Neuronal stem cell (in vitro differentiated cells): ENCODE results near the gene FOXN3.

ENCODE experiments used
- DNase-seq: peaks from one replicate; pipeline ENCODE4 v3.0.0-alpha.2; 2013; ENCODE audit warnings: low spot score
- H2AFZ ChIP-seq: one replicate; pipeline ENCODE4 v1.6.1; 2013; ENCODE audit warnings: mild to moderate bottlenecking, low read length, inconsistent platforms
- H2AK5ac ChIP-seq: 2 replicates; pipeline ENCODE4 v1.6.1; 2013; ENCODE audit warnings: low read depth, mild to moderate bottlenecking, inconsistent platforms, low read length, moderate library complexity, mixed read lengths
- H2BK120ac ChIP-seq: 2 replicates; pipeline ENCODE4 v1.6.1; 2013; ENCODE audit warnings: low read depth, mild to moderate bottlenecking, inconsistent platforms, low read length, moderate library complexity, mixed read lengths
- H2BK12ac ChIP-seq: one replicate; pipeline ENCODE4 v1.6.1; 2013; ENCODE audit warnings: low read length, inconsistent platforms
- H2BK15ac ChIP-seq: 2 replicates; pipeline ENCODE4 v1.6.1; 2013; ENCODE audit warnings: mild to moderate bottlenecking, low read length, inconsistent platforms, mixed read lengths
- H2BK5ac ChIP-seq: one replicate; pipeline ENCODE4 v1.6.1; 2013; ENCODE audit warnings: inconsistent platforms, mild to moderate bottlenecking, low read length, moderate library complexity
- H3K14ac ChIP-seq: one replicate; pipeline ENCODE4 v1.6.1; 2013; ENCODE audit warnings: low read length, inconsistent platforms
- H3K18ac ChIP-seq: 2 replicates; pipeline ENCODE4 v1.6.1; 2013; ENCODE audit warnings: low read length, inconsistent platforms
- H3K23ac ChIP-seq: 2 replicates; pipeline ENCODE4 v1.6.1; 2013; ENCODE audit warnings: low read depth, mild to moderate bottlenecking, mixed read lengths, low read length, inconsistent platforms; ENCODE audit not compliant: poor library complexity
- H3K27ac ChIP-seq: replicated peaks from 3 replicates; pipeline ENCODE4 v1.5.1; 2013; ENCODE audit warnings: low read length, inconsistent platforms
- H3K27me3 ChIP-seq, 3 experiments: 2 replicates each; pipeline ENCODE4 v1.6.1; 2013; ENCODE audit warnings: low read length in 3 of 3, mild to moderate bottlenecking in 2 of 3, inconsistent platforms in 1 of 3, low read depth in 1 of 3, mixed read lengths in 1 of 3, moderate library complexity in 1 of 3; ENCODE audit not compliant: control insufficient read depth in 3 of 3, insufficient read depth in 3 of 3
- H3K36me3 ChIP-seq, 2 donors: replicated peaks in 1 of 2; 2 replicates each; pipeline ENCODE4 v1.6.1; 2013; ENCODE audit warnings: low read length in 2 of 2; ENCODE audit not compliant: control insufficient read depth in 2 of 2, insufficient read depth in 2 of 2
- H3K4ac ChIP-seq: 2 replicates; pipeline ENCODE4 v1.6.1; 2013; ENCODE audit warnings: inconsistent platforms, mild to moderate bottlenecking, low read length, moderate library complexity
- H3K4me1 ChIP-seq, 2 donors: 1 replicate in 1 of 2; 2 replicates in 1 of 2; pipeline ENCODE4 v1.6.1; 2013; ENCODE audit warnings: low read length in 2 of 2, low read depth in 1 of 2; ENCODE audit not compliant: control insufficient read depth in 2 of 2, insufficient read depth in 1 of 2
- H3K4me2 ChIP-seq: one replicate; pipeline ENCODE4 v1.6.1; 2013; ENCODE audit warnings: mild to moderate bottlenecking, low read length, inconsistent platforms; ENCODE audit not compliant: insufficient read depth, poor library complexity, severe bottlenecking
- H3K4me3 ChIP-seq, 2 donors: 2 replicates each; pipeline ENCODE4 v1.5.1; 2013; ENCODE audit warnings: low read length in 2 of 2, mild to moderate bottlenecking in 2 of 2, inconsistent platforms in 1 of 2, moderate library complexity in 1 of 2
- H3K79me1 ChIP-seq: one replicate; pipeline ENCODE4 v1.6.1; 2013; ENCODE audit warnings: low read depth, mild to moderate bottlenecking, inconsistent platforms, low read length, moderate library complexity
- H3K9ac ChIP-seq: one replicate; pipeline ENCODE4 v1.6.1; 2013; ENCODE audit warnings: mild to moderate bottlenecking, low read depth, low read length, inconsistent platforms; ENCODE audit not compliant: poor library complexity
- H3K9me3 ChIP-seq, 2 donors: replicated peaks in 1 of 2; 2 replicates each; pipeline versions ENCODE3 to v1.6.1; 2013; ENCODE audit warnings: low read length in 2 of 2, mild to moderate bottlenecking in 2 of 2, inconsistent platforms in 1 of 2, low read depth in 1 of 2, mixed read lengths in 1 of 2, moderate library complexity in 1 of 2; ENCODE audit not compliant: control insufficient read depth in 2 of 2, insufficient read depth in 1 of 2
- H4K8ac ChIP-seq: one replicate; pipeline ENCODE4 v1.6.1; 2013; ENCODE audit warnings: low read depth, mild to moderate bottlenecking, inconsistent platforms, low read length, moderate library complexity
- H4K91ac ChIP-seq: one replicate; pipeline ENCODE4 v1.6.1; 2013; ENCODE audit warnings: low read length, low read depth, mild to moderate bottlenecking, inconsistent platforms; ENCODE audit not compliant: poor library complexity
- WGBS, 2 donors: extraction: QIAGEN DNeasy Blood & Tissue Kit; methylation state at CpG; one replicate each; pipeline ENCODE4 v1.1.7; 2013; ENCODE audit warnings: missing lambda C conversion rate in 2 of 2, mixed read lengths in 1 of 2; ENCODE audit not compliant: insufficient read length in 2 of 2, insufficient replicate concordance in 1 of 2; ENCODE audit errors: extremely low coverage in 2 of 2; 5-methylcytosine and 5-hydroxymethylcytosine counted together

FOXN3 gene

GRCh38 chr14:89379891-89380820 lies 36.9 kb downstream of the FOXN3 start:
- H3K36me3 ChIP-seq, result peaks cover 0 to 3% of the 10 kb centered on the region in 2 donors
- H3K4me2 ChIP-seq, result no peak overlapping the region
- H4K91ac ChIP-seq, result no peak overlapping the region
- no peak overlapping the region for H3K23ac ChIP-seq
- H3K9ac ChIP-seq, result no peak overlapping the region
- no peaks in the 10 kb centered on the region for H3K27me3 ChIP-seq
- no peak overlapping the region for H3K4me3 ChIP-seq
- H3K79me1 ChIP-seq, result peaks cover 5% of the 10 kb centered on the region
- H4K8ac ChIP-seq, result no peak overlapping the region
- no peak overlapping the region for H2BK15ac ChIP-seq
- no peak overlapping the region for H2AK5ac ChIP-seq
- H3K27ac ChIP-seq, result no peak overlapping the region
- H2BK120ac ChIP-seq, result no peak overlapping the region
- no peak for DNase-seq
- no peak overlapping the region for H2AFZ ChIP-seq
- H3K14ac ChIP-seq, result no peak overlapping the region
- WGBS, 2 donors, result no CpG with 5 or more reads among the region's 16 CpGs
- no peaks in the 10 kb centered on the region for H3K4me1 ChIP-seq
- H3K4ac ChIP-seq, result no peak overlapping the region
- H3K9me3 ChIP-seq, result peaks cover 6 to 12% of the 10 kb centered on the region in 2 donors
- no peak overlapping the region for H2BK12ac ChIP-seq
- no peak overlapping the region for H3K18ac ChIP-seq
- no peak overlapping the region for H2BK5ac ChIP-seq

DNA sequence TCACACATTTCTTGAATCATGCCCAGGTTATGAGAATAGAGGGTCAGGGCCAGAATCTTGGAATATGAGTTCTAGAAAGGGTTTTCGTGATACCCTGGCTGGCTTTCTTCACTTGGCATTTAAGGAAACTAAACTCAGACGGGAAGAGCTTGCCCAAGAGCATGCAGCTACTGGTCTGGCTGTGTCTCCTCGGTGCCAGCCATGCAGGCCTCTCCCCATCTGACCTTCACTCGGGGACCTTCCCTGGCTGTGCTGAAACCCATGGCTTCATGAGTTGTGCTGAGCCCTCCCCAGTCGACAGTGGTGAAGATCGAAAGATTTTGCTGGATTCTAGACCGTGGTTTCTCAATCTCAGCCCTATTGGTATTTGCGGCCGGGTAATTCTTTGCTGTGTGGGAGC lies 38.0 kb downstream of the FOXN3 start:
- no peak overlapping the region for H3K4ac ChIP-seq
- no peak overlapping the region for H2AK5ac ChIP-seq
- H3K14ac ChIP-seq, result no peak overlapping the region
- H3K4me1 ChIP-seq, result no peaks in the 10 kb centered on the region
- H3K79me1 ChIP-seq, result peaks cover 5% of the 10 kb centered on the region
- H2BK15ac ChIP-seq, result no peak overlapping the region
- no peak overlapping the region for H4K8ac ChIP-seq
- no peaks in the 10 kb centered on the region for H3K36me3 ChIP-seq
- H3K4me2 ChIP-seq, result no peak overlapping the region
- H2AFZ ChIP-seq, result no peak overlapping the region
- no CpG with 5 or more reads among the region's 9 CpGs for WGBS, 2 donors
- no peak for DNase-seq
- H2BK5ac ChIP-seq, result no peak overlapping the region
- no peak overlapping the region for H4K91ac ChIP-seq
- H3K9ac ChIP-seq, result no peak overlapping the region
- no peaks in the 10 kb centered on the region for H3K27me3 ChIP-seq
- H3K23ac ChIP-seq, result no peak overlapping the region
- H3K4me3 ChIP-seq, result no peak overlapping the region
- no peak overlapping the region for H3K27ac ChIP-seq
- no peak overlapping the region for H2BK12ac ChIP-seq
- H3K9me3 ChIP-seq, result peaks cover 6 to 17% of the 10 kb centered on the region in 2 donors
- H3K18ac ChIP-seq, result no peak overlapping the region
- H2BK120ac ChIP-seq, result no peak overlapping the region

DNA sequence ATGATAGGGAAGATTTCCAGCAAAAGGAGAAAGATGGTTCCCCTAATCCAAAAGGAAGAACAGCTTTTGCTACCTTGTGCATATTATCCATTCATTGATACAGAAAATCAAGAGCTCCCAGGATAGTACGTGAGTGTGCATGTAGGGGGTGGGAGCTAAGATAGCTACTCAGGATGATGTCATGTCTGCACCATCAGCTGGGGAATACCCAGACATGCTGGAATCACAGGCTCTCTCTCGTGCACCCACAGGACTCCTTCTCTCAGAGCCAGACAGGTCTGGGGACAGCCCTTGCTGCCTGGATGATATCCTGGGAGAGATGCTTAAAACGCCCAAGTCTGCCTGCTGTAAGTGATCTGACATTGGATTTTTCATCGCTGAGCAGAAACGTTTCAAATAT lies 38.9 kb downstream of the FOXN3 start:
- no peak overlapping the region for H2BK5ac ChIP-seq
- H3K23ac ChIP-seq, result no peak overlapping the region
- H4K8ac ChIP-seq, result no peak overlapping the region
- H2BK12ac ChIP-seq, result no peak overlapping the region
- no peak overlapping the region for H3K4me2 ChIP-seq
- no peak overlapping the region for H2BK15ac ChIP-seq
- H2AK5ac ChIP-seq, result no peak overlapping the region
- H2BK120ac ChIP-seq, result no peak overlapping the region
- DNase-seq, result no peak
- H3K9me3 ChIP-seq, result peaks cover 6 to 17% of the 10 kb centered on the region in 2 donors
- no peak overlapping the region for H2AFZ ChIP-seq
- no peak overlapping the region for H3K4me3 ChIP-seq
- no peak overlapping the region for H3K4ac ChIP-seq
- H3K9ac ChIP-seq, result no peak overlapping the region
- no peak overlapping the region for H3K14ac ChIP-seq
- no peaks in the 10 kb centered on the region for H3K36me3 ChIP-seq
- H4K91ac ChIP-seq, result no peak overlapping the region
- H3K79me1 ChIP-seq, result peaks cover 4% of the 10 kb centered on the region
- H3K18ac ChIP-seq, result no peak overlapping the region
- WGBS, 2 donors, result no CpG with 5 or more reads among the region's 5 CpGs
- H3K27me3 ChIP-seq, result no peaks in the 10 kb centered on the region
- H3K27ac ChIP-seq, result no peak overlapping the region
- H3K4me1 ChIP-seq, result no peaks in the 10 kb centered on the region

GRCh38 chr14:89377544-89377943 lies 39.5 kb downstream of the FOXN3 start:
- H3K36me3 ChIP-seq, result no peaks in the 10 kb centered on the region
- H3K9me3 ChIP-seq, result peaks cover 4 to 17% of the 10 kb centered on the region in 2 donors
- no peak overlapping the region for H3K23ac ChIP-seq
- H3K18ac ChIP-seq, result no peak overlapping the region
- no peak overlapping the region for H2BK15ac ChIP-seq
- WGBS, 2 donors, result no CpG with 5 or more reads among the region's 3 CpGs
- H3K27me3 ChIP-seq, result no peaks in the 10 kb centered on the region
- no peak overlapping the region for H3K4ac ChIP-seq
- no peak overlapping the region for H2BK5ac ChIP-seq
- no peak for DNase-seq
- H3K79me1 ChIP-seq, result peaks cover 4% of the 10 kb centered on the region
- H3K14ac ChIP-seq, result no peak overlapping the region
- H3K27ac ChIP-seq, result no peak overlapping the region
- no peak overlapping the region for H4K91ac ChIP-seq
- no peak overlapping the region for H3K4me3 ChIP-seq
- H2BK12ac ChIP-seq, result no peak overlapping the region
- no peak overlapping the region for H2AFZ ChIP-seq
- no peak overlapping the region for H2BK120ac ChIP-seq
- no peak overlapping the region for H4K8ac ChIP-seq
- H3K4me2 ChIP-seq, result no peak overlapping the region
- H3K4me1 ChIP-seq, result no peaks in the 10 kb centered on the region
- no peak overlapping the region for H3K9ac ChIP-seq
- H2AK5ac ChIP-seq, result no peak overlapping the region
